Neuronal stem cell (in vitro differentiated cells): ENCODE results near the gene CD200R1.

Experiments used
- DNase-seq: peaks from one replicate; pipeline ENCODE4 v3.0.0-alpha.2; 2013; ENCODE audit warnings: low spot score
- H2AFZ ChIP-seq: one replicate; pipeline ENCODE4 v1.6.1; 2013; ENCODE audit warnings: mild to moderate bottlenecking, low read length, inconsistent platforms
- H2AK5ac ChIP-seq: 2 replicates; pipeline ENCODE4 v1.6.1; 2013; ENCODE audit warnings: low read depth, mild to moderate bottlenecking, inconsistent platforms, low read length, moderate library complexity, mixed read lengths
- H2BK120ac ChIP-seq: 2 replicates; pipeline ENCODE4 v1.6.1; 2013; ENCODE audit warnings: low read depth, mild to moderate bottlenecking, inconsistent platforms, low read length, moderate library complexity, mixed read lengths
- H2BK12ac ChIP-seq: one replicate; pipeline ENCODE4 v1.6.1; 2013; ENCODE audit warnings: low read length, inconsistent platforms
- H2BK15ac ChIP-seq: 2 replicates; pipeline ENCODE4 v1.6.1; 2013; ENCODE audit warnings: mild to moderate bottlenecking, low read length, inconsistent platforms, mixed read lengths
- H2BK5ac ChIP-seq: one replicate; pipeline ENCODE4 v1.6.1; 2013; ENCODE audit warnings: inconsistent platforms, mild to moderate bottlenecking, low read length, moderate library complexity
- H3K14ac ChIP-seq: one replicate; pipeline ENCODE4 v1.6.1; 2013; ENCODE audit warnings: low read length, inconsistent platforms
- H3K18ac ChIP-seq: 2 replicates; pipeline ENCODE4 v1.6.1; 2013; ENCODE audit warnings: low read length, inconsistent platforms
- H3K23ac ChIP-seq: 2 replicates; pipeline ENCODE4 v1.6.1; 2013; ENCODE audit warnings: low read depth, mild to moderate bottlenecking, mixed read lengths, low read length, inconsistent platforms; ENCODE audit not compliant: poor library complexity
- H3K27ac ChIP-seq: replicated peaks from 3 replicates; pipeline ENCODE4 v1.5.1; 2013; ENCODE audit warnings: low read length, inconsistent platforms
- H3K27me3 ChIP-seq, 3 experiments: 2 replicates each; pipeline ENCODE4 v1.6.1; 2013; ENCODE audit warnings: low read length in 3 of 3, mild to moderate bottlenecking in 2 of 3, inconsistent platforms in 1 of 3, low read depth in 1 of 3, mixed read lengths in 1 of 3, moderate library complexity in 1 of 3; ENCODE audit not compliant: control insufficient read depth in 3 of 3, insufficient read depth in 3 of 3
- H3K36me3 ChIP-seq, 2 donors: replicated peaks in 1 of 2; 2 replicates each; pipeline ENCODE4 v1.6.1; 2013; ENCODE audit warnings: low read length in 2 of 2; ENCODE audit not compliant: control insufficient read depth in 2 of 2, insufficient read depth in 2 of 2
- H3K4ac ChIP-seq: 2 replicates; pipeline ENCODE4 v1.6.1; 2013; ENCODE audit warnings: inconsistent platforms, mild to moderate bottlenecking, low read length, moderate library complexity
- H3K4me1 ChIP-seq, 2 donors: 1 replicate in 1 of 2; 2 replicates in 1 of 2; pipeline ENCODE4 v1.6.1; 2013; ENCODE audit warnings: low read length in 2 of 2, low read depth in 1 of 2; ENCODE audit not compliant: control insufficient read depth in 2 of 2, insufficient read depth in 1 of 2
- H3K4me2 ChIP-seq: one replicate; pipeline ENCODE4 v1.6.1; 2013; ENCODE audit warnings: mild to moderate bottlenecking, low read length, inconsistent platforms; ENCODE audit not compliant: insufficient read depth, poor library complexity, severe bottlenecking
- H3K4me3 ChIP-seq, 2 donors: 2 replicates each; pipeline ENCODE4 v1.5.1; 2013; ENCODE audit warnings: low read length in 2 of 2, mild to moderate bottlenecking in 2 of 2, inconsistent platforms in 1 of 2, moderate library complexity in 1 of 2
- H3K79me1 ChIP-seq: one replicate; pipeline ENCODE4 v1.6.1; 2013; ENCODE audit warnings: low read depth, mild to moderate bottlenecking, inconsistent platforms, low read length, moderate library complexity
- H3K9ac ChIP-seq: one replicate; pipeline ENCODE4 v1.6.1; 2013; ENCODE audit warnings: mild to moderate bottlenecking, low read depth, low read length, inconsistent platforms; ENCODE audit not compliant: poor library complexity
- H3K9me3 ChIP-seq, 2 donors: replicated peaks in 1 of 2; 2 replicates each; pipeline versions ENCODE3 to v1.6.1; 2013; ENCODE audit warnings: low read length in 2 of 2, mild to moderate bottlenecking in 2 of 2, inconsistent platforms in 1 of 2, low read depth in 1 of 2, mixed read lengths in 1 of 2, moderate library complexity in 1 of 2; ENCODE audit not compliant: control insufficient read depth in 2 of 2, insufficient read depth in 1 of 2
- H4K8ac ChIP-seq: one replicate; pipeline ENCODE4 v1.6.1; 2013; ENCODE audit warnings: low read depth, mild to moderate bottlenecking, inconsistent platforms, low read length, moderate library complexity
- H4K91ac ChIP-seq: one replicate; pipeline ENCODE4 v1.6.1; 2013; ENCODE audit warnings: low read length, low read depth, mild to moderate bottlenecking, inconsistent platforms; ENCODE audit not compliant: poor library complexity
- WGBS, 2 donors: extraction: QIAGEN DNeasy Blood & Tissue Kit; methylation state at CpG; one replicate each; pipeline ENCODE4 v1.1.7; 2013; ENCODE audit warnings: missing lambda C conversion rate in 2 of 2, mixed read lengths in 1 of 2; ENCODE audit not compliant: insufficient read length in 2 of 2, insufficient replicate concordance in 1 of 2; ENCODE audit errors: extremely low coverage in 2 of 2; 5-methylcytosine and 5-hydroxymethylcytosine counted together

The CD200R1 gene

GRCh38 chr3:112963683-112964082 lies 11.2 kb downstream of the CD200R1 start:
- no peak overlapping the region for H3K4ac ChIP-seq
- H3K9me3 ChIP-seq, result peaks cover 0 to 2% of the 10 kb centered on the region in 2 donors
- no peak overlapping the region for H3K23ac ChIP-seq
- no peak overlapping the region for H3K27ac ChIP-seq
- H3K4me2 ChIP-seq, result no peak overlapping the region
- H3K14ac ChIP-seq, result no peak overlapping the region
- DNase-seq, result no peak
- H2BK15ac ChIP-seq, result no peak overlapping the region
- no peak overlapping the region for H2BK12ac ChIP-seq
- H2BK5ac ChIP-seq, result no peak overlapping the region
- H3K4me1 ChIP-seq, result no peaks in the 10 kb centered on the region
- peak overlapping the region in 1 of 2 donors; percentile 58 for H3K4me3 ChIP-seq
- no peak overlapping the region for H4K8ac ChIP-seq
- H3K9ac ChIP-seq, result no peak overlapping the region
- H3K18ac ChIP-seq, result no peak overlapping the region
- H2AK5ac ChIP-seq, result no peak overlapping the region
- H3K36me3 ChIP-seq, result no peaks in the 10 kb centered on the region
- no peak overlapping the region for H2AFZ ChIP-seq
- no peaks in the 10 kb centered on the region for H3K79me1 ChIP-seq
- H2BK120ac ChIP-seq, result no peak overlapping the region
- H4K91ac ChIP-seq, result no peak overlapping the region
- H3K27me3 ChIP-seq, result peaks cover 0 to 3% (median 0%) of the 10 kb centered on the region in 3 experiments

GRCh38 chr3:112958811-112959560 lies 15.9 kb downstream of the CD200R1 start:
- H2BK120ac ChIP-seq, result no peak overlapping the region
- WGBS, 2 donors, result no CpG with 5 or more reads among the region's 6 CpGs
- H3K79me1 ChIP-seq, result no peaks in the 10 kb centered on the region
- no peak overlapping the region for H3K4me3 ChIP-seq
- no peak overlapping the region for H3K4ac ChIP-seq
- no peak overlapping the region for H2AK5ac ChIP-seq
- H3K18ac ChIP-seq, result no peak overlapping the region
- H2BK5ac ChIP-seq, result no peak overlapping the region
- peaks cover 2 to 5% of the 10 kb centered on the region in 2 donors for H3K9me3 ChIP-seq
- H3K4me1 ChIP-seq, result peaks cover 0 to 1% of the 10 kb centered on the region in 2 donors
- DNase-seq, result no peak
- H3K4me2 ChIP-seq, result no peak overlapping the region
- no peak overlapping the region for H3K23ac ChIP-seq
- no peaks in the 10 kb centered on the region for H3K36me3 ChIP-seq
- H2AFZ ChIP-seq, result no peak overlapping the region
- no peak overlapping the region for H2BK12ac ChIP-seq
- H2BK15ac ChIP-seq, result no peak overlapping the region
- no peak overlapping the region for H3K27ac ChIP-seq
- H3K27me3 ChIP-seq, result peaks cover 0 to 3% (median 0%) of the 10 kb centered on the region in 3 experiments
- H4K8ac ChIP-seq, result no peak overlapping the region
- no peak overlapping the region for H3K9ac ChIP-seq
- H3K14ac ChIP-seq, result no peak overlapping the region
- H4K91ac ChIP-seq, result no peak overlapping the region

GRCh38 chr3:112956351-112956750 lies 18.6 kb downstream of the CD200R1 start:
- Histone ChIP-seq H3K14ac (peak overlapping the region; percentile 82), H3K18ac (no peak overlapping the region), H4K8ac (no peak overlapping the region), H3K4me1 (peaks cover 0 to 1% of the 10 kb centered on the region in 2 donors), H3K36me3 (no peaks in the 10 kb centered on the region), H2AFZ (no peak overlapping the region), H3K23ac (no peak overlapping the region), H3K27ac (no peak overlapping the region), H3K27me3 (peaks cover 0 to 3% (median 0%) of the 10 kb centered on the region in 3 experiments), H2BK12ac (no peak overlapping the region), H3K9ac (no peak overlapping the region), H2BK15ac (no peak overlapping the region), H3K4ac (no peak overlapping the region), H2BK120ac (no peak overlapping the region), H2BK5ac (no peak overlapping the region), H3K4me2 (no peak overlapping the region), H3K9me3 (peaks cover 0 to 5% of the 10 kb centered on the region in 2 donors), H2AK5ac (no peak overlapping the region), H3K4me3 (no peak overlapping the region), H4K91ac (no peak overlapping the region), H3K79me1 (no peaks in the 10 kb centered on the region)
- DNase-seq, result no peak

- Histone ChIP-seq H3K36me3 (no peaks in the 10 kb centered on the region), H3K9ac (no peak overlapping the region), H2BK12ac (no peak overlapping the region), H2BK15ac (no peak overlapping the region), H3K27ac (no peak overlapping the region), H2BK120ac (no peak overlapping the region), H3K4me1 (peaks cover 0 to 3% of the 10 kb centered on the region in 2 donors), H3K27me3 (no peaks in the 10 kb centered on the region), H2AK5ac (no peak overlapping the region), H2BK5ac (no peak overlapping the region), H3K14ac (no peak overlapping the region), H3K4me3 (no peak overlapping the region), H3K4me2 (no peak overlapping the region), H2AFZ (no peak overlapping the region), H3K79me1 (no peaks in the 10 kb centered on the region), H3K18ac (no peak overlapping the region), H3K9me3 (no peaks in the 10 kb centered on the region), H4K8ac (no peak overlapping the region), H4K91ac (no peak overlapping the region), H3K23ac (no peak overlapping the region), H3K4ac (no peak overlapping the region)
- DNase-seq, result peak; percentile 9
- no CpG with 5 or more reads among the region's 9 CpGs for WGBS, 2 donors
Measured at GRCh38 chr3:112948346-112948838, 26.5 kb downstream of the CD200R1 start.
